Fibroblast of mammary gland (primary cell): ENCODE measurements around the gene BBOX1.
"Not testable (repeated sequence)": the region's sequence is repeated elsewhere in the genome, so short reads cannot be mapped to it uniquely, and the experiment has no call there.

Source experiments
- DNase-seq: peaks from one replicate; pipeline ENCODE4 v3.0.0-alpha.2; 2010; ENCODE audit warnings: low read depth
- H3K4me3 ChIP-seq: 2 replicates; pipeline ENCODE4 v1.5.1; 2011; ENCODE audit warnings: low read depth, mild to moderate bottlenecking, low read length, moderate library complexity; ENCODE audit not compliant: control insufficient read depth
- CTCF ChIP-seq: conservative IDR thresholded peaks from 2 replicates; pipeline ENCODE4 v1.5.1; 2011; ENCODE audit warnings: low read depth, low read length, inconsistent platforms; ENCODE audit not compliant: control insufficient read depth, insufficient read depth

The BBOX1 gene

DNA sequence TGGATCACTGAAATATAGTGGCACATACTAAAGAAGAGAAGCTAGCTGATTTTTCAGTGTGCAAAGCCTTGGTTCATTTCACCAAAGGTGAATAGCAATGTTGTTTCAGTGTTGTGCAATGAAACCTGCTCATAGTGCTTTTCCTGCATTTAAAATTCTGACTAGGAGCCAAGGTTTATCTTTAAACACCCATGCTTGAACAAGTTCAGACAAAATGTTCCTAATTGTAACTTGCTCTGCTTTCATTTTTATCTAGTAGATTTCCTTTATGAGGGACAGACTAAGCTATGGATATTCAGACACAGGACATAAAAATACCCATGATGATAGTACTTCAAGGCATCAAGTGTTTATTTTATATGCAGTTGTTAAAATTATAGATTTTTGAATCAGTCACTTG is 47.7 kb downstream of the BBOX1 start:
- no peak overlapping the region for H3K4me3 ChIP-seq
- no peak for TF ChIP-seq CTCF
- no peak for DNase-seq

DNA sequence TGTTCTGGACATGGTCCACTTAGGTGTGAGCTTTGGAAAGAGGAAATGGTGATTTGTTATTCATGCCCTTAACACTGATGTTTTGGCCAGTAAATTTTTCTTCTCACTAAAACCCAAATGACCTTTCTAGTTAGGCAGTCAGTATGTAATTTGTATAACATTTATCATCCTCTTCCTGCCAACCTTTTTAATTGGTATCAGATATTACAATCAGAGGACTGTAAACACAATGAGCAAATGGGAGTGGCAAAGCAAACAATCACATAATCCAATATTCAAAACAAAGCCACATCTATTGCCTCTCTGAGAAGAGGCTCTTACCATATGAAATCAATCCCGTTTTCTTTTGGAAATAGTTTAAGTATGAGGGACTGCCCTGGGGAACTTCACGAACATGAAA is 49.1 kb downstream of the BBOX1 start:
- H3K4me3 ChIP-seq, result no peak overlapping the region
- DNase-seq, result no peak

DNA sequence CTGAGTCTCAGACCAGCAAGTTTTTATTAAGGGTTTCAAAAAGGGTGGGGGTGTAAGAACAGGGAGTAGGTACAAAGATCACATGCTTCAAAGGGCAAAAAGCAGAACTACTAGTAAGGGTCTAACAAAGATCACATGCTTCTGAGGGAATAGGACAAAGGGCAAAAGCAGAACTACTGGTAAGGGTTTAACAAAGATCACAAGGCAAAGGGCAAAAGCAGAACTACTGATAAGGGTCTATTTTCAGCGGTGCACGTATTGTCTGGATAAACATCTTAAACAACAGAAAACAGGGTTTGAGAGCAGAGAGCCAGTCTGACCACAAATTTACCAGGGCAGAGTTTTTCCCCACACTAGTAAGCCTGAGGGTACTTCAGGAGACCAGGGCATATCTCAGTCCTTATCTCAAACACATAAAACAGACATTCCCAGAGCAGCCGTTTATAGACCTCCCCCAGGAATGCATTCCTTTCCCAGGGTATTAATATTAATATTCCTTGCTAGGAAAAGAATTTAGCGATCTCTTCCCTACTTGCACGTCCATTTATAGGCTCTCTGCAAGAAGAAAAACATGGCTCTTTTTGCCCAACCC is 49.8 kb downstream of the BBOX1 start:
- H3K4me3 ChIP-seq, result not testable (repeated sequence)

More for the DNA sequence above, 49.1 kb downstream of the BBOX1 start:
- TF ChIP-seq CTCF, result no peak

GRCh38 chr11:27094120-27094519 is 53.5 kb downstream of the BBOX1 start:
- H3K4me3 ChIP-seq, result no peak overlapping the region
- no peak for DNase-seq
- TF ChIP-seq CTCF, result no peak

More for the DNA sequence above, 49.8 kb downstream of the BBOX1 start:
- not testable (repeated sequence) for DNase-seq

DNA sequence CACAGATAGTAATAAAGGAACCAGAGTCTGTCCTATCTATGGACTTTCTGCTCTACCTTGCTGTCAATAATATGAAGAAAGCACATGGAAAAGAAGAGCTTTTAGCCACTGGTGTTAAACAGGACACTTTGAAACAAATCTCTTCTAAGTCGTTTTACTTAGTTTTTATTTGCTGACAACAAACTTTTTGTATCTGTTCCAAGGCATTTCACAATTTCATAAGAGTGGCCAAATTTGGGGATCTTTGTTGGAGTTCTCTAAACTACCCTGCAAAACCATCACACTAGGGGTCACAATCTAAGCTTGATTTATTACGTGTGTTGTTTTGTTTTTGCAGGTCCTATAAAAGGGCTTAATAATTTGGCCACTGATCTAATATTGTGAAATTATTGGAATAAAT is 54.4 kb downstream of the BBOX1 start:
- TF ChIP-seq CTCF, result no peak
- no peak overlapping the region for H3K4me3 ChIP-seq
- no peak for DNase-seq

- no peak for TF ChIP-seq CTCF
- DNase-seq, result no peak
- H3K4me3 ChIP-seq, result no peak overlapping the region
Observed at GRCh38 chr11:27095887-27096286, 55.3 kb downstream of the BBOX1 start.

DNA sequence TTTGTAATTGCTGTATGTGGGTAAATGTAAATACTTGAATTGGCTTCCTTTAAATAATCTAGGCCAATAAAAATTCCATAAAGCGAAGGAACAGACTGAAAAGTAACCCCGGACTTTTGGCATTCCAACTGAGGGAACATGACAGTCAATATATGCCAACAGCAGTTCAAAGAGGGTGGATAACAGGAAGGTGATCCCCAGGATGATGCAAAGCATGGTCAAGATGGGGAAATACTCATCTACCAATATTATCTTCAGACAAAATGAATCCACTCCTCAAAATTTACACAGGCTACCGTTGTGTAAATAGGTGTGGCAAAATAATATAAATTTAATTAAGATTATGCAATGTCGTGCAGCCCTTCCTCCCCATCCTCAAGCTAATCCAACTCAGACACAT is 56.9 kb downstream of the BBOX1 start:
- TF ChIP-seq CTCF, result no peak
- no peak for DNase-seq
- H3K4me3 ChIP-seq, result no peak overlapping the region

DNA sequence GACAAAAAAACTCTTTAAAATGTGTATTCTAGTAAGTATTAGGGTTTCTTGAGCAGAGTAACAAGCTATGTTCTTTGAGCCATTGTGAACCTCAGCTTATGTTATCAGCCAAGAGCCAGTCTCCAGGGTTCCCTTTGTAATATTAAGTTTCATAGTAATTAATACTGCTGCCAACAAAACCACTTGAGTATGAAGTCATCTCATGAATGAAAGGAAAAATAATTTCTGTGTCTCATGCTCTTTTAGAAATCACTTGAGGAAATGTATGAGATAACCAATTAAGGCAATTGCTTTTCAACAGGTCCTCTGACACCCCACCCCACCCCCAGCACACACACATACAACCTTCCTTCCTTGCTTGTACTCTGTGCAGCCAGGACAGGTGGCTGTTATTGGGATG is 59.9 kb downstream of the BBOX1 start:
- no peak for DNase-seq
- no peak for TF ChIP-seq CTCF
- no peak overlapping the region for H3K4me3 ChIP-seq
